SIG-M5 (cell line): ENCODE data around the gene KHDC1L.
"Not testable (repeated sequence)": the region's sequence is repeated elsewhere in the genome, so short reads cannot be mapped to it uniquely, and the experiment has no call there.

ENCODE experiments used
- DNase-seq: peaks from one replicate; lab custom pipeline; 2025; lab: John Stamatoyannopoulos, UW

Gene KHDC1L, protein sequence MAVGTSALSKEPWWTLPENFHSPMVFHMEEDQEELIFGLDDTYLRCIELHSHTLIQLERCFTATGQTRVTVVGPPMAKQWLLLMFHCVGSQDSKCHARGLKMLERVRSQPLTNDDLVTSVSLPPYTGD

DNA sequence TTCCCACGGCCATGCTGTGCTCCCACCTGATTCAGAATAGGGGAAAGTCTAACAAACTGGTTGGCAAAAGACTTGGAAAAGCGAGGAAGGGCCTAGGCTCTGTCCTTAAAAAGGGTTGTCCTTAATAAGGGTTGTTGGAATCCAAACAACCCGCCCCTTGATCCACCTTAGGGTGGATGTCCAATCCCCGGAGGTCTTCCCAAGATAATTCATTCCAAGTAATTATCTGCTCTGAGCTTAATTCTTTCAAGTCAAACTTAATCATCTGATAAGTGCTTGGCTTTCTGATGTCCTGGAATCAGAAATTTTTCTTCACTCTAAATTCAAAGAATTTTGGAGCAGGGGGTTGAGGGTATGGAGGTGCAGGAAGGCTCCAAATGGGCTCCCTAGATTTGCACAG is at the start of gene KHDC1L:
TSS of gene KHDC1L (minus strand) at position 101 of the 400 bp plus-strand sequence. CDS start at position 13, 88 bp downstream.
- no peak for DNase-seq

DNA sequence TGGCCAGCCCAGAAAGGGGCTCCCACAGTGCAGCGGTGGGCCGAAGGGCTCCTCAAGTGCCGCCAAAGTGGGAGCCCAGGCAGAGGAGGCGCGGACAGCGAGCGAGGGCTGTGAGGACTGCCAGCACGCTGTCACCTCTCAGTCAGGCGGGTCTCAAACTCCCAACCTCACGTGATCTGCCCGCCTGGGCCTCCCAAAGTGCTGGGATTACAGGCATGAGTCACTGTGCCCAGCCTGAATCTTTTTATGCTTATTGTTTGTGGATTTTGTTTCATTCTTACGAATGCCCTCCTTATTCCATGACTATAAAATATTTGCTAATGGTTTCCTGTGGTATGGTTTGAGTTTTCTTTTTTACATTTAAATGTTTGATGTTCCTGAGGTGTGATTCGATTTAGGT is 44.0 kb upstream of the KHDC1L start:
- not testable (repeated sequence) for DNase-seq

DNA sequence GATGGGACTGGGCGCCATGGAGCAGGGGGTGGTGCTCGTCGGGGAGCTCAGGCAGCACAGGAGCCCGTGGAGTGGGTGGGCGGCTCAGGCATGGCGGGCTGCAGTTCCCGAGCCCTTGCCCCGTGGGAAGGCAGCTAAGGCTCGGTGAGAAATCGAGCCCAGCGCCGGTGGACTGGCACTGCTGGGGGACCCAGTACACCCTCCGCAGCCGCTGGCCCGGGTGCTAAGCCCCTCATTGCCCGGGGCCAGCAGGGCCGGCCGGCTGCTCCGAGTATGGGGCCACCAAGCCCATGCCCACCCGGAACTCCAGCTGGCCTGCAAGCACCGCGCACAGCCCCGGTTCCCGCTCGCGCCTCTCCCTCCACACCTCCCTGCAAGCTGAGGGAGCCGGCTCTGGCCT is 43.6 kb upstream of the KHDC1L start:
- DNase-seq, result not testable (repeated sequence)

DNA sequence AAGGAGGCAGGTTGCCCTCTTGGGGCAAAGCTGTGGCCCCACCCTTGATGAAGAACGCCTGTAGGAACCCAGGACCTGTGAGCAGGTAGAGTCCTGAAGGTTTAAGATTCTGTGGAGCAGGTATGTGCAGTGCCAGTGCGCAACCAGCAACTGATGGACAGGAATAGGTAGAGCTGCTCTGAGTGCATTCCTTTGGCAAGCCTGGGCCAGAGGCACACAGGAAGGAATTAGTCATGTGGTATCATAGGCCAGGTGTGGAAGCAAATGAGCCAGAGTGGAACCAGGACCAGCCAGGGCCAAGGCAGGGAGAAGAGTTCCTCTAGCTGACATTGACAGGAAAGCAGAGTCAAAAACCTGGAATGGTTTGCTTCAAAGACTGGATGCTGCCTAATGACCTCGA is 39.1 kb upstream of the KHDC1L start:
- no peak for DNase-seq

DNA sequence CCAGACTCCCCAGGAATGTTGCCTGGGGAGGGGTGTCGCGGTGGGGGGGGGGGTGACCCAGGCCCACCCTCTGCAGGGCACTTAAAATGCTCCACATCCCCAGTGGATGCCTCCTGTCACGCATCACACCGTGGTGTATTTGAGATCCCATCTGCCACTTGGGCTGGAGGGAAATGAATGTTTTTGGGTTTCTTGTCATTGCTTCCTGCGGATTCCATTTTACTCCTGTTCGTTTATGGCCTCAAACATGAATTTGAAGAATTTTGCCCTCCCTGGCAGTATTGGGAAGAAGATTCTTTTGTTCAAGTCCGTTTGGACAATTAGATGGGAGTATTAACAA is 38.2 kb upstream of the KHDC1L start:
- DNase-seq, result no peak

DNA sequence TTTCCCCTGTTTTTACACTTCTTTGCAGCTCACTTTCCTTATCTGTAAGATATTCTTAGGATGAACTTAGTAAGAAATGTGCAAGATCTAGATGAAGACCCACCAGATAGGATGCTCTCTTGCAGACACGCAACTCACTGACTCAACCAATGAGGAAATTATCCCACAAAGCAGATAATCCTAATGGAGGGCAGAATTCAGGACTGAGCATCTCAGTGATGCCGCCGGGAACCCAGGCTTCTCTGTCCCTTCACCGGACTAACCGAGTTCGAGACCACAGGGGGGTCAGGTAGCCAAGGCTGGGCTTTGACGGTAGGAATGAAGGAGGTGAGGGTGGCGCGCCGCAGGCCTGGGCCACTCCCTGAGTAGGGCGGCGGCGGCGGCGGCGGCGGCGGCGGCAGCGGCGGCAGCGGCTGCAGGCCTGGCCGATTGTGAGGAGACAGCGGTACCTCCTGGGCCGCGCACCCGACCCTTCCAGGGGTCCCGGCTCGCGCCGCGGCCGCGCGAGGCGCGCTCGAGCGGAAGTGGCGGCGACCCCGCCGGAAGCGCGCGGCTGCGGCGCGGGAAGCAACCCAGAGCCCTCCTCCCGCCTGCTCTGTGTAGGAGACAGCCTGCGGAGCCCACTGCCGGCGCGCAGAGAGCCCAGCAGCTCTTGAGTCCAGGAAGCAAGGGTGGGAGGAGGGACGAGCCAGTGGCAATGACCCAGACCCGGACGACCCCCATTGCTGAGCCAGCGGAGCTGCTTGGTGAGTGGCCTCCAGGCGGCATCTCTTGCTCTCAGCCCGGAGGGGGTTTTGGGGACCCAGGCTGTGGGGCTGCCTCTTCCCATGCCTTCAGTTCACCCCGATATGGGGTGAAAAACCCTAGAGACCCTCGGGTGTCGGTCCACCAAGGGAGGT is 37.6 kb upstream of the KHDC1L start, which contains the start of gene KHDC1:
TSS of gene KHDC1 (minus strand) at position 526 of the 899 bp plus-strand sequence. CDS start 20,679 bp downstream, outside the sequence.
- DNase-seq, result no peak

DNA sequence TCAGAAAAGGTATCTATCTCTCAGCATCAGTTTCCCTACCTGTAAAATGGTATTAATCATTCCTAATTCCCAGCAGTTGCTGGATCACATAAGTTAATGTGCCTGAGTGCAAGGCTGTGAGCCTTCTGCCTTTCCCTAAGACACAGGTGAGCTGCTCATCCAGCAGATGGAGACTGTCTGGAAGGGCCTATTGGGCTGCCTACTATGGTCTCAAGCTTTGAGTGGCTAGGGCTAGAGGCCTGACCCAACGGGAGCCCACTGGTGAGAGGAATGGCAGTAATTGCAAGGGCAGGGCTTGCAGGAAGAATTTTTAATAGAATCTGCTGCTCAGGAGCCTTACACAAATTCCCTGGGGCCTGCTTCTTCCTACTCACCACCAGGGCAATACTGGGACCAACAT is 33.4 kb upstream of the KHDC1L start:
- no peak for DNase-seq

DNA sequence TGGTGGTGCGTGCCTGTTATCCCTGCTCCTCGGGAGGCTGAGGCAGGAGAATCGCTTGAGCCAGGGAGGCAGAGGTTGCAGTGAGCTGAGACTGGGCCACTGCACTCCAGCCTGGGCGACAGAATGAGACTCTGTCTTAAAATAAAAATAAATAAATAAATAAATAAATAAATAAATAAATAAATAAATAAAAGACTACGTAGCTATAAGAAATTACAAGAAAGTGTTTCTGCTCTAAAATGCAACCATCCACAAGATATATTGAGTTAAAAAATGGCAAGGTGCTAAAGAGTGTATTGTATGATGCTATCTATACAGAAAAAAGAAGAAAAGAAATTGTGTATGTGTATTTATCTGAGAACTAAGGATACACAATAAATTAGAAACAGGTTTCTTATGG is 29.0 kb upstream of the KHDC1L start:
- not testable (repeated sequence) for DNase-seq

DNA sequence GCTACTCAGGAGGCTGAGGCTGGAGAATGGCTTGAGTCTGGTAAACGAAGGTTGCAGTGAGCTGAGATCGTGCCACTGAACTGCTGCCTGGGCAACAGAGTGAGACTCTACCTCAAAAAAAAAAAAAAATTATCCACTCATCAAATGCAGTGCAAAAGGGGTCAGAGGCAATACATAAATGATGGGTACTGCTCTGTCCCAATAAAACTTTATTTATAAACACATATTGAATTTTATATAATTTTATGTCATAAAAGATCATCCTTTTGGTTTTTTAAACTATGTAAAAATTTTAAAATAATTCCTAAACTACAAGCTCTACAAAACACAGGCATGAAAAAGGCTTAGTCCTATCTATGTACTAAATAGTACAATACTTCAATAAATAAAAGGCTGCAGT is 27.4 kb upstream of the KHDC1L start:
- no peak for DNase-seq

DNA sequence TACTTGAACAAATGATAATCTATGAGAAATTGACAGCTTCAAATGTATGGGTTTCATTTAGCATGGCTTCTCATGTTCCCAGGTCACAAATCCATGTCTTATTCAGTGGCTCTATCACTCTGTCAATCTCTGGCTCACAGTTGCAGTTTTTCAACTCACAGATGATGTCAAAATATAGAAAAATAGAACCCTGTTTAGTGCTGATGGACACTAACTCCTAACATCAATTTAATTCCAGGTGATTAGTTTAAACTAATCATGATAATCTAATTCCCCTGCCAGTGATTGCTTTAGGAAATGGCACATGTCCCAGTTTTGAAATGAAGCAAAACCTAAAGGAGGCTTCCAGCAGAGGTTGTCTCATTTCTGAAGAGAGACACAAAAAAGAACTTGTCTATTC is 24.7 kb upstream of the KHDC1L start:
- no peak for DNase-seq

DNA sequence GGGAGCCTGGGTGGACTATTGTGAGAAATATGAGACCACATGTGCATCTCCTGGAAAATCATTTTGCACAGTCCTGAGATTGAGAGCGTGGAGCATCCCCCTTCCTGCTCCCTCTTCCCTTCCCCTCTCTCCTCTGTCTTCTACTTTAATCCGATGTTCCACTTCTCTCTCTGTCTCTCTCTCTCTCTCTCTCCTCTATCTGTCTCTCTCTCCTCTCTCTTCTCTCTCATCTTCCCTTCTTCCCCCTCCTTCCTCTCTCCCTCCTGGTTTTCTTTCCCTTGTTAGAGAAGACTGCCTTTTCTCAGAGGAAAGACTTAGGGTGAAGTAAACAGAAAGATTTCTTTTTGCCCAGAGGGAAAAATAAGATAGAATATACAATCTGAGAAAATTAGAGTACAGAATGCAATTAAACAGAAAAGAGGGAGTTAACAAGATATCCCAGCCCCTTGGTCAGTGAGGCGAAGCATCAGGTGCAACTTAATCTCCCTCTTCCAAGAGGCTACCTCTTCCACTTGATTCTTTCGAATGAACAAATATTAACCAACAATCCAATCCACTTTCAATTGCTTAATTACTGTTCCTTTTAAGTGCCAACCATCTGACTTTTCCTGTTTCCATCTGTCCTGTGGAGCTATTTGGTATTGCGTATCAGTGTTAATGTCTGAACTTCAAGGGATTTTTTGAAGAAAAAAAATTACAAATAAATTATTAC is 23.1 kb upstream of the KHDC1L start:
- no peak for DNase-seq

DNA sequence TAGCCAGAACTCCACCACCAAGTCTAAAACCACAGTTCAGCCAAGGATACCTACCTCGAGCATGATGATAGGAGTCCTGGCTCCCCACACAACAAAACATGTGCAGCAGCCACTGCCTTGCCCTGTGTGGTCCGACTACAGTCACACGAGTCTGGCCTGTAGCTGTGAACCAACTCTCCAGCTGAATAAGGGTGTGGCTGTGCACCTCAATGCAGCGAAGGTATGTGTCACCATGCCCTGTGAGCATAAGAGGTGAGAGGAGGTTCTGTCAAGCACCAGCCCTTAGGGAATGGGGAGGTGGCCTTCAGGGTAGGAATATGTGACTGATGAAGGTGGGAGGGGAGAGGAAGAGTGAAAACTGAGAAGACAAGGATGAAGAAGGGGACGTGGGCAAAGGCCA is 16.7 kb upstream of the KHDC1L start:
- no peak for DNase-seq

DNA sequence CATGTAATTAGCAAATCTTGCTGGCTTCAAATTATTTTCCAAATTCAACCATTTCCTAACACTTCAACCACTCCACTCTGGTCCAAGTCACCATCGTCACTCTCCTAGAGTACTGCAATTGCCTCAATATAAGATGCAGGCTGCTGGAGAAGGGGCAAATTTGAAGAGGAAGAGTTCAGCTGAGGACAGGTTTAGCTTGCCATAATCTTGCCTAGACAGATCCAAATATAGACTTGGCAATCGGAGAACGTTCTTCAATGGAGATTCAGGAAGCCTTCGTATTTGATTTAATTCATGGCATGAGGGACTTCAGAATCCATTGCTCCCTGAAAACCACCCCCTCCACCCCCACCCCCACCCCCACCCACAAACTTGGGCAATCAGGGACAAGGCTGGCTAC is 15.4 kb upstream of the KHDC1L start:
- no peak for DNase-seq

DNA sequence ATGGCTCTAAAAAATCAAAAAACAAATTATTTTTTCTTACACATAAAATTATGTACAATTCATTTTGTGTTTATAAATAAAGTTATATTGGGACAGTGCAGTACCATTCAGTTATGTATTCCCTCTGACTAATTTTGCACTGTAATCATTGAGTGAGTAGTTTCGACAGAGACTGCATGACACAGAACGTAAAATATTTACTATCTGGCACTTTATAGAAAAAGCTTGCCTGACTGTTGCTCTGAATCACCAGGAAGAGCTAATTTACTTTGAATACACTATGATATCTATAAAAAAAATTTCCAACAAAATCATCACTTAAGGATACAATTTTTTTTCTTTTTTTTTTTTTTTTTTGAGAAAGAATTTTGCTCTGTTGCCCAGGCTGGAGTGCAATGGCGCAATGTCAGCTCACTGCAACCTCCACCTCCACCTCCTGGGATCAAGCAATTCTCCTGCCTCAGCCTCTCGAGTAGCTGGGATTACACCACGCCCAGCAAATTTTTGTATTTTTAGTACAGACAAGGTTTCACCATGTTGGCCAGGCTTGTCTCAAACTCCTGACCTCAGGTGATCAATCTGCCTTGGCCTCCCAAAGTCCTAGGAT is 11.0 kb upstream of the KHDC1L start:
- DNase-seq, result no peak

DNA sequence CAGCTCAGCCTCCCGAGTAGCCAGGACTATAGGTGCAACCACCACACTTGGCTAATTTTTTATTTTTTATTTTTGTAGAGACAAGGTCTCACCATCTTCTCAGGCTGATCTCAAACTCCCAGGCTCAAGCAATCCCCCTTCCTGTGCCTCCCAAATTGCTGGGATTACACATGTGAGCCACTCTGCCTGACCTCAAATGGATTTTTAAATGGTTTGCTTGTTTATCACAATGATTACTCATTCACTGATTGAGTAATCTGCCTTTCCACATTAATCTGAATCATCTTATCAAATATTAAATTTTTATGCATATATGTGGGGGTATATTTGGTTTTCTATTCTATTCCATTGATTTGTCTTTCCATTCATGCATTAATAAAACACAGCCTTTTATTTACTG is 9.4 kb upstream of the KHDC1L start:
- no peak for DNase-seq

DNA sequence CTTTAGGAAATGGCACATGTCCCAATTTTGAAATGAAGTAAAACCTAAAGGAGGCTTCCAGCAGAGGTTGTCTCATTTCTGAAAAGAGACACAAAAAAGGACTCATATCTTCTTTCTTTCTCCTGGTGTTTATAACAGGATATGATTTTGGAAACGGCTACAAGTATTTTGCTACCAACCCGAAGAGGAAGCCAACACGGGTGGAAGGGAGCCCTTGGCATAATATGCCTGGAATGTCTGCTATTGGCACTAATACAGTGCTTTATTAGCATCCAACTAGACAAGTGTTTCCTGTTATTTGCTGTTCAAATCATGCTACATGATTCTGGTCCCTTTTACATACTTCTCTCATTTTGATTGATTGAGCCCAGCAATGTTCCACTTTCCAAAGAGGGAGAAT is 8.7 kb upstream of the KHDC1L start:
- DNase-seq, result not testable (repeated sequence)

DNA sequence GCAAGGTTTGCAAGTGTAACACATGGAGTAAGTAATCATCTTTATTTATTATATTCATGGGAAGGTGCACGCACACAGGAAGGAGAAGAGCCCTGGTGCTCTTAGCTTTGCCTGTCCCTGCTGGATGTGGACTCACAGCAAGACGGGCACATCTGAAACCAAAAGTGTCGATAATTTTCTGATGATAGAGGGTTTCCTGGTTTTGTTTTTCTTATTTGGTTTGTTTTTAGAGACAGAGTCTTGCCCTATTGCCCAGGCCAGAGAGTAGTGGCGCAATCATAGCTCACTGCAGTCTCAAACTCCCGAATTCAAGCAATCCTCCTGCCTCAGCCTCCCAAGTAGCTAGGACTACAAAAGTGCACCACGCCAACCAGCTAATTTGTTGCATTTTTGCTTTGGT is 7.8 kb upstream of the KHDC1L start:
- no peak for DNase-seq

DNA sequence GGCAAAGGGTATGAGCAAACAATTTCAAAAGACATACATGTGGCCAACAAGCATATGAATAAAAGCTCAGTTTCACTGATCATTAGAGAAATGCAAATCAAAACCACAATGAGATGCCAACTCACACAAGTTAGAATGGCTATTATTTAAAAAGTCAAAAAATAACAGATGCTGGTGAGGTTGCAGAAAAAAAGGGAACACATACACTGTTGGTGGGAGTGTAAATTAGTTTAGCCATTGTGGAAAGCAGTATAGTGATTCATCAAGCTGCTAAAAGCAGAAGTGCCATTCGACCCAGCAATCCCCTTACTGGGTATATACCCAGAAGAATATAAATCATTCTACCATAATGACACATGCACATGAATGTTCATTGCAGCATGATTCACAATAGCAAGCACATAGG is 6.7 kb upstream of the KHDC1L start:
- peak; percentile 45 for DNase-seq

DNA sequence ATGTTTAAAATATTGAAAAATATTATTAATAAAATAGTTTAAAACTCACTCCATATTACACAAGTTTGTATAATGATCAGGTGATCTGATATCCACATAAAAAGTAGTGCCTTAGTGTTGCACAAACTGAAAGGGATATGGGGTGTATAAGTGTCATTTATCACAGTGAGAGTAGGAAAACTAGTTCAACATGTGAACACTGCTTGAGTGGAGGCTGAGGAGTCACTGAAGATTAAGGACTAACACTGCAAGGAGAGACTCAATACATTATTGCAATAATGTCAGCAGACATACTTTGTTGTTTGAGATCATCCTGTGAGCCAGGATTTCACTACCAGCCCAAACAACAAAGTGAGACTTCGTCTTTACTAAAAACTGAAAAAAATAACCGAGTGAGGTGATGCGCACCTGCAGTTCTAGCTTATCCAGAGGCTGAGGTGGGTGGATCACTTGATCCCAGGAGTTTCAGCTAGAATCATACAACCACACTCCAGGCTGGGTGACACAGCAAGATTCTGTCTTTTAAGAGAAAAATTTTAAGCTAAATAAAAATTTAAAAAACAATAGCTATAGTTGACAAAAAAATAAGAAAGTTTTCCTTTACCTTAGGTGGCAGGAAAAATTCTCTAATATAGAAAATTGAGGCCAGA is 2.4 kb upstream of the KHDC1L start:
- DNase-seq, result no peak

DNA sequence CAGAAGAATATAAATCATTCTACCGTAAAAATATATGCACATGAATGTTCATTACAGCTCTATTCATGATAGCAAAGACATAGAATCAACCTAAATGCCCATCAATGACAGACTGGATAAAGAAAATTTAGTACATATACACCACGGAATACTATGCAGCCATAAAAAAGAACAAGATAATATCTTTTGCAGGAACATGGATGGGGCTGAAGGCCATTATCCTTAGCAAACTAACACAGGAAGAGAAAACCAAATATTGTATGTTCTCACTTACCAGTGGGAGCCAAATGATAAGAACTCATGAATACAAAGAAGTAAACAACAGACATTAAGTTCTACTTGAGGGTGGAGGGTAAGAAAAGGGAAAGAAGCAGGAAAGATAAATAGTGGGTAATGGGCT is 8.4 kb downstream of the KHDC1L start:
- no peak for DNase-seq

DNA sequence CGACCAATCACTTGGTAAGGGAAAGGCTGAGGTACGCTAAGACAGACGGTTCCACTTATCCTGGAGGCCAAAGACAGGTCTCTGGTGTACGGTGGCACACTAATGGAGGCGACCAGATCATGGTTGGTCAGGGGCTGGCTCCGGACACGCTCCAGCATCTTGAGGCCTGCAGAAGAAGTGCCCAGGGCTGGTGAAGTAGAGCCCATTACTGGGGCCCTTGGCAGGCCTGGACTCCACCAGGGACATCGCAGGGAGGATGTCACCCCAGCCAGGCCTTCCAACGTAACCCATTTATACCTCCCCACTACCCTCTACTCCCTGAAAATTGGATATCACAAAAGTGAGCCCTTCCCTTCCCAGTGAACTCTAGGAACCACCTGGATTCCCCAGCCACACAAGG is 16.2 kb downstream of the KHDC1L start:
- no peak for DNase-seq

DNA sequence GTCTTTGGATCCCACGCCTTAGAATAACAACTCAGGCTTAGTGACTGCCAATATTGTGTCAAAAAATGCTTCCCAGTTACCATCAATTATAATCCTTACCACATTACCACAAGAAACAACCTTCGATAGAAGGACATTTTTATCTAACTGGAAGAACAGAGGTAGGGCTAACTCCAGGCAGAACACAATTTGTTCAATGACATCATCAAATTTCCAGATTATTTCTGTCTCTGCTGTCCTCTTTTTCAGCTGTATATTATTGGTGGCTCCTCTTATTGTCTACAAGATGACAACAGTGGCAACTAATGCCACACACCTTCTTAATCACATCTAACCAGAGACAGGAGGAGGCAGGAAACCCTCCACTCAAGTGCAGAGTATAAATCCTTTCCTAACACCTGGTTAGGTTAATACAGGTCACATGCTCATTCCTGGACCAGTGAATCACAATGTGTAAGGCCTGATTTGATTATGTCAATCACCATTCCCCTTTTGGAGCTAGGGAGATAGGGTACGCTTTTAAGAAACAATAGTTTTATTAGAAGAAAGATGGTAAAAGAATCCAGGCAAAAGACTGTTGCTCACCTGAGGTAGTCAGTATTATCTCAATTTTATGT is 18.0 kb downstream of the KHDC1L start:
- DNase-seq, result no peak
